ENCODE measurements around the gene SLC7A10.

GRCh38 chr19:33205531-33206260 is 20.0 kb downstream of the SLC7A10 start:
- TF ChIP-seq CTCF (IDR thresholded peaks at IDR 0.05; ENCODE audit: low read length) (no peak), EZH2 (IDR thresholded peaks at IDR 0.05; ENCODE audit: borderline replicate concordance, low read length) (no peak)

Measured in OCI-LY1 (cell line).